Measurements from ENCODE around the gene KLHL3. TPM values are rescaled to one million over a fixed set of nuclear protein-coding genes. Genes with fewer than 3 reads are reported as not detected.

The KLHL3 gene
- total RNA-seq, 4 donors from 2014 or later = 22.5 to 35.7 (median 27.5) TPM

GRCh38 chr5:137609127-137609526, 126.8 kb downstream of the KLHL3 start:
- Histone ChIP-seq H3K36me3 (no peaks in the 10 kb centered on the region), H3K4me1 (no peaks in the 10 kb centered on the region), H3K4me3 (no peak overlapping the region), H3K9me3 (no peaks in the 10 kb centered on the region), H3K27me3 (no peaks in the 10 kb centered on the region), H3K27ac (no peak overlapping the region)
- WGBS, 2 donors = 53 to 60% methylated on average over 2 of the region's 2 CpGs
- DNase-seq (ENCODE audit: low spot score in 2 of 2) = no peak
- no peak for TF ChIP-seq POLR2A (IDR thresholded peaks at IDR 0.05)
- no peak for TF ChIP-seq EP300 (IDR thresholded peaks at IDR 0.05)
- no peak for TF ChIP-seq CTCF (IDR thresholded peaks at IDR 0.05)

GRCh38 chr5:137607771-137608170, 128.1 kb downstream of the KLHL3 start:
- Histone ChIP-seq H3K27me3 (no peaks in the 10 kb centered on the region), H3K27ac (no peak overlapping the region), H3K9me3 (no peaks in the 10 kb centered on the region), H3K4me3 (no peak overlapping the region), H3K4me1 (no peaks in the 10 kb centered on the region), H3K36me3 (no peaks in the 10 kb centered on the region)
- no peak for TF ChIP-seq POLR2A (IDR thresholded peaks at IDR 0.05)
- 78 to 87% methylated on average over 5 of the region's 5 CpGs for WGBS, 2 donors
- no peak for DNase-seq (ENCODE audit: low spot score in 2 of 2)

GRCh38 chr5:137606401-137606800, 129.5 kb downstream of the KLHL3 start:
- no peak overlapping the region for H3K27ac ChIP-seq
- H3K4me3 ChIP-seq = no peak overlapping the region
- no peaks in the 10 kb centered on the region for H3K9me3 ChIP-seq
- DNase-seq (ENCODE audit: low spot score in 2 of 2) = no peak
- no peaks in the 10 kb centered on the region for H3K36me3 ChIP-seq
- H3K27me3 ChIP-seq = no peaks in the 10 kb centered on the region
- TF ChIP-seq CTCF (IDR thresholded peaks at IDR 0.05) = no peak
- no peak for TF ChIP-seq POLR2A (IDR thresholded peaks at IDR 0.05)
- no peak for TF ChIP-seq EP300 (IDR thresholded peaks at IDR 0.05)
- no peaks in the 10 kb centered on the region for H3K4me1 ChIP-seq
- WGBS, 2 donors = 48 to 62% methylated on average over 2 of the region's 2 CpGs

- no peaks in the 10 kb centered on the region for H3K36me3 ChIP-seq
- no peaks in the 10 kb centered on the region for H3K9me3 ChIP-seq
- TF ChIP-seq CTCF (IDR thresholded peaks at IDR 0.05) (peak in 1 of 5 experiments; percentile 17), EP300 (IDR thresholded peaks at IDR 0.05) (no peak)
- H3K27me3 ChIP-seq = no peaks in the 10 kb centered on the region
- no peak for DNase-seq (ENCODE audit: low spot score in 2 of 2)
- no peaks in the 10 kb centered on the region for H3K4me1 ChIP-seq
- no peak overlapping the region for H3K4me3 ChIP-seq
- no peak overlapping the region for H3K27ac ChIP-seq
- WGBS, 2 donors = 32 to 43% methylated on average over 4 of the region's 4 CpGs
Observed at GRCh38 chr5:137605411-137605810, 130.5 kb downstream of the KLHL3 start.

GRCh38 chr5:137604348-137605095, 131.4 kb downstream of the KLHL3 start:
- Histone ChIP-seq H3K4me3 (no peak overlapping the region), H3K36me3 (no peaks in the 10 kb centered on the region), H3K27me3 (peaks cover 0 to 2% of the 10 kb centered on the region in 2 donors), H3K4me1 (no peaks in the 10 kb centered on the region), H3K27ac (no peak overlapping the region), H3K9me3 (no peaks in the 10 kb centered on the region)
- 45 to 49% methylated on average over 9 of the region's 9 CpGs for WGBS, 2 donors
- no peak for TF ChIP-seq POLR2A (IDR thresholded peaks at IDR 0.05)
- no peak for TF ChIP-seq CTCF (IDR thresholded peaks at IDR 0.05)
- DNase-seq (ENCODE audit: low spot score in 2 of 2) = no peak
